ENCODE data around the gene CAPN2. TPM values are rescaled to one million over a fixed set of nuclear protein-coding genes. Genes with fewer than 3 reads are reported as not detected.
"Not testable (repeated sequence)": the region's sequence is repeated elsewhere in the genome, so short reads cannot be mapped to it uniquely, and the experiment has no call there.

The CAPN2 gene
- total RNA-seq, 1 donor from 2014 or later: 178 TPM

DNA sequence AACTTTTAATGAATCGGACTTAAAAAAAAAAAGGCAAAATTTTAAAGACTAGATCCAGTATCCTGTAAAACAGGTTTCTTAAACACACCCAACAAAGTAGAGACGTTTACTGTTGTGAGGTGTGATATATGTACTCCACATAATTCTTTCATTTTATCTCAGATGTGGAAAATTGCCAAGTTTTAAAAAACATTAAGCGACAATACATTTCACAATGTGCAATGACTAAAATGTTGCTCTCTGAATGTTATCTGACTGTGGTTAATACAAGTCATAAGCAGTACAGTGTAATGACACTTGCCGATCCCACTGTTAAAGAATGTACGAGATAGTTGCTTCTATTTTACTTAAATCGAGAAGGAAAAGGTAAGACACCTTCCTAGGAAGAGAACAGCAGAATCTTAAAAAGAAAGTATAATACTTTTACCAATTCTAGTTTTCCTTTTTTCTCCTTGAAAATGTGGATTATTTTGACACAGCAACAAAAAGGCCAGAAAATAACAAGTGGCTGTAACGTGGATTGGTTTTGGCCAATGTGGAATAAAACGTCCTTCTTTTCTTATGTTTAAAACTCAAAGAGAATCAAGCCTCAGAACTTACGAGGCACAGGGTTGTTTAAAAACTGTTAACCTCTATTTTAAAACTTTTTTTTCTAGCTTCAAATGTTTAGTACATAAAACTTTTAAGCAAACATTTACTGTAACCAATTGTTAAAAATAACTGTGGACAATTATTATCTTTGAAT lies 82.0 kb downstream of the CAPN2 start:
- DNase-seq (ENCODE audit: low spot score in 2 of 2): no peak
- H3K27me3 ChIP-seq: no peaks in the 10 kb centered on the region
- H3K36me3 ChIP-seq: peaks cover 28 to 44% of the 10 kb centered on the region in 2 donors
- intact Hi-C loops (cut with DNase I): no loop called here
- TF ChIP-seq, protein P1, sequence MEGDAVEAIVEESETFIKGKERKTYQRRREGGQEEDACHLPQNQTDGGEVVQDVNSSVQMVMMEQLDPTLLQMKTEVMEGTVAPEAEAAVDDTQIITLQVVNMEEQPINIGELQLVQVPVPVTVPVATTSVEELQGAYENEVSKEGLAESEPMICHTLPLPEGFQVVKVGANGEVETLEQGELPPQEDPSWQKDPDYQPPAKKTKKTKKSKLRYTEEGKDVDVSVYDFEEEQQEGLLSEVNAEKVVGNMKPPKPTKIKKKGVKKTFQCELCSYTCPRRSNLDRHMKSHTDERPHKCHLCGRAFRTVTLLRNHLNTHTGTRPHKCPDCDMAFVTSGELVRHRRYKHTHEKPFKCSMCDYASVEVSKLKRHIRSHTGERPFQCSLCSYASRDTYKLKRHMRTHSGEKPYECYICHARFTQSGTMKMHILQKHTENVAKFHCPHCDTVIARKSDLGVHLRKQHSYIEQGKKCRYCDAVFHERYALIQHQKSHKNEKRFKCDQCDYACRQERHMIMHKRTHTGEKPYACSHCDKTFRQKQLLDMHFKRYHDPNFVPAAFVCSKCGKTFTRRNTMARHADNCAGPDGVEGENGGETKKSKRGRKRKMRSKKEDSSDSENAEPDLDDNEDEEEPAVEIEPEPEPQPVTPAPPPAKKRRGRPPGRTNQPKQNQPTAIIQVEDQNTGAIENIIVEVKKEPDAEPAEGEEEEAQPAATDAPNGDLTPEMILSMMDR (IDR thresholded peaks at IDR 0.05): no peak
- no peaks in the 10 kb centered on the region for H3K9me3 ChIP-seq
- H3K4me3 ChIP-seq: no peak overlapping the region
- no peak overlapping the region for H3K27ac ChIP-seq
- peaks cover 0 to 2% of the 10 kb centered on the region in 2 donors for H3K4me1 ChIP-seq

DNA sequence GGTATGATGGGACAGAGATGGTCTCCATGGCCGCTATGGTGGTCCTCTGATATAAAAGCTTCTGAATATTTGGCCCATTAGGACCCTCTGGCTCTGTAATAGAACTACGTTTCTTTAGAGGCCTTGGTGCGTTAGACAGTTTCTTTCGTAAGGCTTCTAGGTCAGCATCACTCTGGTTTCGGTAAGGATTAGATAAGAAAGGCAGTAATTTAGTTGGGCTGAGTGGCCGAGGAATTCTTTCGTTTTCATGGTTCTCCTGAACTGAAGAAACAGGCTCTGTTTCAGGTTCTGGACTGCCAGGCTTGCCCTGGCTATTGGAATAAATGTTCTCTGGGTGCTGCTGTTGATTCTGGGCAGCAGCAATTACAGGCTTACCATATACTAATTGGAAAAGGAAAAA lies 83.9 kb downstream of the CAPN2 start:
- no peaks in the 10 kb centered on the region for H3K27me3 ChIP-seq
- peaks cover 39 to 52% of the 10 kb centered on the region in 2 donors for H3K36me3 ChIP-seq
- intact Hi-C loops (cut with DNase I): no loop called here
- H3K9me3 ChIP-seq: no peaks in the 10 kb centered on the region
- no peak for DNase-seq (ENCODE audit: low spot score in 2 of 2)
- TF ChIP-seq, protein P1 (IDR thresholded peaks at IDR 0.05): no peak
- H3K27ac ChIP-seq: peak overlapping the region; percentile 47 to 71
- no peak overlapping the region for H3K4me3 ChIP-seq
- peaks cover 0 to 2% of the 10 kb centered on the region in 2 donors for H3K4me1 ChIP-seq

DNA sequence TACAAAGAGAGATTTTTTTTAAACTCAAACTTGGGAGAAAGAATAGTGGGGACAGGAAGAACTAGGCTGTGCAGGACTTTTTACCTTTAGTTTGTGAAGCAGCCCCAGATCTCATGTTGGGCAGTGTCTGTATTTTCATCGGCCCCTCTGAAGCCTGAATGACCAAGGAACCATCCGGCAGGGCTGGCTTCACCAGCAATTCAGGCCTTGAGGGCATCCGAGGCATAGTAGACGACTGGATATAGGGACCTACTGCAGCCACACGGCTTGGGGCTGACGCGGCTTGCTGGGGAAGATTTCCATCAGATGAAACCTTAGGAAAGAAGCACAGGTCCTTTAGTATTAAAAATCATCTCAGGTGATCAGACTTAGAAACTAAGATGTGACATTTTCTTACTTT lies 89.7 kb downstream of the CAPN2 start:
- H3K27ac ChIP-seq: no peak overlapping the region
- peaks cover 60 to 81% of the 10 kb centered on the region in 2 donors for H3K36me3 ChIP-seq
- TF ChIP-seq, protein P1 (IDR thresholded peaks at IDR 0.05): no peak
- no peaks in the 10 kb centered on the region for H3K9me3 ChIP-seq
- H3K4me3 ChIP-seq: no peak overlapping the region
- H3K27me3 ChIP-seq: no peaks in the 10 kb centered on the region
- DNase-seq (ENCODE audit: low spot score in 2 of 2): no peak
- intact Hi-C loops (cut with DNase I): no loop called here
- no peaks in the 10 kb centered on the region for H3K4me1 ChIP-seq

DNA sequence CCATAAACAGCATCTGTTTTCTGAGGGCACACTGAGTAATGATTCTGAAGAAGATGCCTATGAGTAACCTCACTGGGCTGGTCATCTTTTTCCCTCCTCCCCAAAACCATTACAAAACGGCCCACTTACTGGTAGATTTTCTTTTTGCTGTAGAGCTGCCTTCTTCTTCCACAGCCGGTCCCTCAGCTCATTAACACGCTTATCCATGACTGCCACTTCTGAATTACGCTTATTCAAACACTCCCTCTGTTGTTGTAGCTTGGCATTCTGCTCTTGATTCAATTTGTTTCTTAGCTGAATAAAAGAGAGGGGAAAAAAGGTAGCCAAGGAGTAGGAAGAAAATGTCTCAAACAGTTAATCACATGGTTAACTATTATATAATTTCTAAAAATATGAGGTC lies 90.3 kb downstream of the CAPN2 start:
- H3K27me3 ChIP-seq: no peaks in the 10 kb centered on the region
- H3K9me3 ChIP-seq: no peaks in the 10 kb centered on the region
- H3K4me1 ChIP-seq: no peaks in the 10 kb centered on the region
- TF ChIP-seq, protein P1 (IDR thresholded peaks at IDR 0.05): no peak
- H3K36me3 ChIP-seq: peaks cover 55 to 80% of the 10 kb centered on the region in 2 donors
- no peak for DNase-seq (ENCODE audit: low spot score in 2 of 2)
- H3K4me3 ChIP-seq: no peak overlapping the region
- intact Hi-C loops (cut with DNase I): no loop called here
- H3K27ac ChIP-seq: no peak overlapping the region

DNA sequence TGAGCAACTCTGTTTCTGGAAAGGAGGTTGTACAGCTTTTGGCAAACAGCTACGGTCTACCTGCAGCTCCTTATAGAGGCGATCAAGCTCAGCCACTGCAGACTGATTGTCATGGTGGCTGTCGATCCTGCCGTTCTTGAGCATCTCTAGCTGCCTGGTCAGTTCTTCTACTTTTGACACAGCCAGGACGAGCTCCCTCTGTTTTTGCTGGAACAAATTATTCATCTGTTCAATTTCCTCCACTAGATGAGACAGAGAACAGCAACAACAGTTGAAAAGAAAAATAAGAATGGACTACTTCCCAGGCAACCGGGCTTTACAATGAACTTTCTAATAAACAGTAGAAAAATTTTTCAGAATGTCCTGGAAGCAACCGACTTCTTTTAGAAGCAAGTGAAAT lies 90.9 kb downstream of the CAPN2 start:
- no peak for DNase-seq (ENCODE audit: low spot score in 2 of 2)
- Histone ChIP-seq H3K4me3 (no peak overlapping the region), H3K36me3 (peaks cover 49 to 74% of the 10 kb centered on the region in 2 donors), H3K9me3 (no peaks in the 10 kb centered on the region), H3K27me3 (no peaks in the 10 kb centered on the region), H3K27ac (no peak overlapping the region), H3K4me1 (no peaks in the 10 kb centered on the region)
- TF ChIP-seq, protein P1 (IDR thresholded peaks at IDR 0.05): no peak
- intact Hi-C loops (cut with DNase I): no loop called here

DNA sequence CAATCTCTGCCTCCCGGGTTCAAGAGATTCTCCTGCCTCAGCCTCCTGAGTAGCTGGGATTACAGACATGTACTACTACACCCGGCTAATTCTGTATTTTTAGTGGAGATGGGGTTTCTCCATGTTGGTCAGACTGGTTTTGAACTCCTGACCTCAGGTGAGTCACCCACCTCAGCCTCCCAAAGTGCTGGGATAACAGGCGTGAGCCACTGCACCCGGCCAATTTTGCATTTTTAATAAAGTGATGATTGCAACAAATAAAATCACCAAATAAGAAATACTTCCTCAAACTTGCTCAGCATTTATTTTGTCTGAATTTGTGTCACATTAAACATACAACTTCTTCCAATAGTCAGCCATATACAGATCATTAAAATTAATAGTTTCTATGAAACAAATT lies 97.6 kb downstream of the CAPN2 start:
- not testable (repeated sequence) for H3K27me3 ChIP-seq; DNase-seq (ENCODE audit: low spot score in 2 of 2); H3K4me3 ChIP-seq; H3K4me1 ChIP-seq; H3K9me3 ChIP-seq; H3K27ac ChIP-seq
- peaks cover 19 to 67% of the 10 kb centered on the region in 2 donors for H3K36me3 ChIP-seq
- intact Hi-C loops (cut with DNase I): loop anchor here (5.0 kb wide), 1 partner anchor 37 kb away; the partner anchor contains the start of gene TP53BP2

Measured in ascending aorta (tissue), 2 donors.